GM19025 (cell line): ENCODE measurements around the gene CYP27C1.

Experiments used
- ATAC-seq: cut with Tn5 transposase; IDR thresholded peaks from one replicate; pipeline ENCODE4 v1.9.1; 2021; ENCODE audit warnings: mild to moderate bottlenecking, low read depth, moderate library complexity; ENCODE audit not compliant: unreplicated experiment

CYP27C1 gene

GRCh38 chr2:127195140-127196074 lies 24.7 kb downstream of the CYP27C1 start:
- no peak for ATAC-seq

- ATAC-seq = no peak
These were observed 25.7 kb downstream of the CYP27C1 start for GRCh38 chr2:127194447-127194846.

GRCh38 chr2:127193967-127194280 lies 26.2 kb downstream of the CYP27C1 start:
- no peak for ATAC-seq

GRCh38 chr2:127193164-127193966 lies 26.7 kb downstream of the CYP27C1 start:
- no peak for ATAC-seq

GRCh38 chr2:127191331-127192219 lies 28.5 kb downstream of the CYP27C1 start:
- no peak for ATAC-seq

- ATAC-seq = no peak
These were observed 31.3 kb downstream of the CYP27C1 start for GRCh38 chr2:127188797-127189196.

- ATAC-seq = no peak
These were observed 32.3 kb downstream of the CYP27C1 start for GRCh38 chr2:127187831-127188230.

GRCh38 chr2:127187081-127187775 lies 32.9 kb downstream of the CYP27C1 start:
- no peak for ATAC-seq

- no peak for ATAC-seq
These were observed 34.4 kb downstream of the CYP27C1 start for GRCh38 chr2:127185705-127186104.

GRCh38 chr2:127185093-127185492 lies 35.0 kb downstream of the CYP27C1 start:
- ATAC-seq = no peak

GRCh38 chr2:127183771-127184170 lies 36.3 kb downstream of the CYP27C1 start:
- ATAC-seq = no peak

- no peak for ATAC-seq
These were observed 37.3 kb downstream of the CYP27C1 start for GRCh38 chr2:127182626-127183458.

- ATAC-seq = no peak
These were observed 38.2 kb downstream of the CYP27C1 start for GRCh38 chr2:127181851-127182250.

- ATAC-seq = no peak
These were observed 40.3 kb downstream of the CYP27C1 start for GRCh38 chr2:127179766-127180165.

- no peak for ATAC-seq
These were observed 42.4 kb downstream of the CYP27C1 start for GRCh38 chr2:127177617-127178263.

- ATAC-seq = no peak
These were observed 43.5 kb downstream of the CYP27C1 start for GRCh38 chr2:127176371-127177311.

- ATAC-seq = no peak
These were observed 44.2 kb downstream of the CYP27C1 start for GRCh38 chr2:127175751-127176354.
